ENCODE results near the gene STEAP3. TPM values are rescaled to one million over a fixed set of nuclear protein-coding genes. Genes with fewer than 3 reads are reported as not detected.

STEAP3 gene
- total RNA-seq, 2 donors from 2014 or later = 0.10 to 0.13 TPM

DNA sequence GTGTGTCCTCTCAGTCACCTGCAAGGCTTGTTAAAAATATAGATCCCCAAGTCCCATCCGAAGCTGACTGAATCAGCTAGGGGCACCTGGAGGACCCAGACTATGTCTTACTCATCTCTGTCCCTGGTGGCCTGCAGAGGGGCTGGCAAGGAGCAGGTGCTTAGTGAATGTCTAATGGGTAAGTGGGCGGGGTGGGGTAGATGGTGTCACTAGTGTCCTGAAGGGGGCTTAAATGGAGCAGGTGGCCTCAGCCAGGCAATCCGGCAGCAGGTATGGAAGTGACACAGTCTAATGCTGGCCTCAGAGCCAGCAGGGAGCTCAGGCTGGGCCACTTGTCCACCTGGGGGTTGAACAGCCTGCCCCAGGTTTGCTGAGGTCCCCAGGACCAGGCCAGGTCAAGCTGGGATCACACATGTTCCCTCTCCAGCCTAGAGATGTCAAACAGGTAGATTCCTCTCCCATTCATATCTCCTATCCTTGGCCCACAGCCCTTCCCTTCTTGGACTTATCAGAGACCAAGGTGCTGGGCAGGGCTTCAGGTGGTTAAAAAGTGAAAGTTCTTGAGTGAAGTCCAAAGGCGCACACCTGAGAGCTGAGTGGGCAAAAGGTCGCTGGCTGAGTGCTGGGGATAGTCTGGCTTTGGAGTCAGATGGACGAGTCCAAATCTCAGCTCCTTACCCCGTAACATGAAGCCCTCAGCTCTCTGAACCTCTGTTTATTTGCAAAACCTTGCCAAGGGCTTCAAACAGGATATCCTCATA lies 1.7 kb downstream of the STEAP3 start:
- Mint-ChIP-seq H3K4me1 (peaks cover 4% of the 10 kb centered on the region), H3K4me3 (no peak overlapping the region), H3K27ac (no peak overlapping the region), H3K36me3 (ENCODE audit: low read depth) (no peaks in the 10 kb centered on the region), H3K27me3 (peaks cover 54% of the 10 kb centered on the region)
- no peaks in the 10 kb centered on the region for H3K9me3 ChIP-seq (ENCODE audit: control insufficient read depth, low read length, poor library complexity, severe bottlenecking)
- ATAC-seq (no peak), DNase-seq (no peak)

GRCh38 chr2:119225926-119226325 lies 2.3 kb downstream of the STEAP3 start:
- H3K4me1 Mint-ChIP-seq = peaks cover 4% of the 10 kb centered on the region

DNA sequence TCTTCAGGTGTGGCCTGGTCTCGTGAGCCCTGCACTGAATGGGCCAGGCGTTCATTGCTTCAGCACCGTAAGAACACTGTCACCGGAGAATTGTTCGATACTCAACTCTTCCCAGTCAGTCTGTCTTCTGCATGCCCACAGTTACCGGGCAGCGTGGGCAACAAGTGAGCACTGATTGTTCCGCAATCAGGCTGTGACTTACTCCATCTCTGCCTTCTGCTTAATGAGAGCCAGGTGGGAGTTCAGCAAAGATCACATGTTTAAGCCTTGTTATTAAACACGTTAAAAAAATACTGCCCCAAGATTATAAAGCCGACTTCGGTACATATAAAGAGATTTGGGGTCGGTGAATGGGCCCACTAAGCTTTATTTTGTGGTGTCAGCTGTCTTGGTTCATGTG lies 3.7 kb downstream of the STEAP3 start:
- no peak for ATAC-seq
- Mint-ChIP-seq H3K27ac (no peak overlapping the region), H3K36me3 (ENCODE audit: low read depth) (no peaks in the 10 kb centered on the region), H3K4me3 (no peak overlapping the region), H3K4me1 (peaks cover 2% of the 10 kb centered on the region), H3K27me3 (peaks cover 38% of the 10 kb centered on the region)
- no peaks in the 10 kb centered on the region for H3K9me3 ChIP-seq (ENCODE audit: control insufficient read depth, low read length, poor library complexity, severe bottlenecking)
- DNase-seq = no peak

More at GRCh38 chr2:119225926-119226325, 2.3 kb downstream of the STEAP3 start:
- Mint-ChIP-seq H3K27me3 (peaks cover 52% of the 10 kb centered on the region), H3K36me3 (ENCODE audit: low read depth) (no peaks in the 10 kb centered on the region), H3K4me3 (no peak overlapping the region), H3K27ac (no peak overlapping the region)
- ATAC-seq = no peak
- no peak for DNase-seq
- H3K9me3 ChIP-seq (ENCODE audit: control insufficient read depth, low read length, poor library complexity, severe bottlenecking) = no peaks in the 10 kb centered on the region

DNA sequence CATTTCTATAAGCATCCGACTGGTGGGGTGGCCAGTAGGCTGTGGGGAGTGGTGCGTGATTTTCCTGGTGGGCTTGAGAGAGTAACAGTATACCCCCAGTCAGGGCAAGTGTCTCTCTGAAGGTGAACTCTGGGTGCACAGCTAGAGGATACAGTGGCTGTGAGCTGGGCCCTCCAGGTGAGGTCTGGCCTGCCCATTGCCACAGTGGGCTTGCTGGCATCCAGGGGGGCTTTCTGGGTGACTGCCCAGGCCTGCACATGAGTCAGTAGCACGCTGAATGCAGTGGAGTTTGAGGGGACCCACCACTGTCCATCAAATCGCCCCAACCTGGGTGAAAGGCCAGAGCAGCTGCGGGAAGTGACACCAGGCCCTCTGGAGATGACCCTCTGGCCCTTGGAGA lies 4.5 kb downstream of the STEAP3 start:
- DNase-seq (no peak), ATAC-seq (no peak)
- Mint-ChIP-seq H3K4me1 (peaks cover 2% of the 10 kb centered on the region), H3K27me3 (peaks cover 30% of the 10 kb centered on the region), H3K36me3 (ENCODE audit: low read depth) (no peaks in the 10 kb centered on the region), H3K27ac (no peak overlapping the region), H3K4me3 (no peak overlapping the region)
- no peaks in the 10 kb centered on the region for H3K9me3 ChIP-seq (ENCODE audit: control insufficient read depth, low read length, poor library complexity, severe bottlenecking)

- ATAC-seq (no peak), DNase-seq (no peak)
- H3K4me1 Mint-ChIP-seq = peaks cover 2% of the 10 kb centered on the region
- H3K27me3 Mint-ChIP-seq = peaks cover 29% of the 10 kb centered on the region
- H3K36me3 Mint-ChIP-seq (ENCODE audit: low read depth) = no peaks in the 10 kb centered on the region
- no peaks in the 10 kb centered on the region for H3K9me3 ChIP-seq (ENCODE audit: control insufficient read depth, low read length, poor library complexity, severe bottlenecking)
- H3K4me3 Mint-ChIP-seq = no peak overlapping the region
- H3K27ac Mint-ChIP-seq = no peak overlapping the region
Observed at GRCh38 chr2:119228964-119229363, 5.3 kb downstream of the STEAP3 start.

DNA sequence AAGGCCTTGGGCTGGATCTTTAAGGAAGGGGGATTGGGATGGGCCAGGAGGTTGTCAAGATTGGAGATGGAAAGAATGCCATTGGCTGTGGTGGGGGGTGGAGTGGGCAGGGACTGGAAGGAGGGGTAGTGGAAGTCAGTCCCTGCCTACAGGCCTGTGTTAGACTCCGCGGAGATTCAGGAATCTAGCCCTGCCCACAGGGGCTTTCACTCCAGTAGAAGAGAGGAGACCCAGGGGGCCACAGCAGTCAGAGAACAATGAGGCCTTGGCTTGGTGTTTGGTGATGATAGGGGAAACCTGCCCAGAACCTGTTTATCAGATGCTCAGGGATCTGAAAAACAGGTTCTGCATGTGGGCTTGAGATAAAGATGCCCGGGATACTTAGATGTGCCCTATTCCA lies 6.1 kb downstream of the STEAP3 start:
- DNase-seq (no peak), ATAC-seq (no peak)
- peaks cover 29% of the 10 kb centered on the region for H3K27me3 Mint-ChIP-seq
- no peaks in the 10 kb centered on the region for H3K36me3 Mint-ChIP-seq (ENCODE audit: low read depth)
- H3K4me3 Mint-ChIP-seq = no peak overlapping the region
- H3K27ac Mint-ChIP-seq = no peak overlapping the region
- H3K9me3 ChIP-seq (ENCODE audit: control insufficient read depth, low read length, poor library complexity, severe bottlenecking) = no peaks in the 10 kb centered on the region
- H3K4me1 Mint-ChIP-seq = peaks cover 2% of the 10 kb centered on the region

GRCh38 chr2:119230219-119231185 lies 6.9 kb downstream of the STEAP3 start:
- Mint-ChIP-seq H3K27me3 (peaks cover 33% of the 10 kb centered on the region), H3K27ac (no peak overlapping the region), H3K4me3 (no peak overlapping the region), H3K36me3 (ENCODE audit: low read depth) (no peaks in the 10 kb centered on the region), H3K4me1 (peaks cover 2% of the 10 kb centered on the region)
- ATAC-seq (no peak), DNase-seq (no peak)
- no peaks in the 10 kb centered on the region for H3K9me3 ChIP-seq (ENCODE audit: control insufficient read depth, low read length, poor library complexity, severe bottlenecking)

- Mint-ChIP-seq H3K36me3 (ENCODE audit: low read depth) (no peaks in the 10 kb centered on the region), H3K4me3 (no peak overlapping the region), H3K4me1 (peaks cover 2% of the 10 kb centered on the region), H3K27me3 (peaks cover 33% of the 10 kb centered on the region), H3K27ac (no peak overlapping the region)
- H3K9me3 ChIP-seq (ENCODE audit: control insufficient read depth, low read length, poor library complexity, severe bottlenecking) = no peaks in the 10 kb centered on the region
- DNase-seq (no peak), ATAC-seq (no peak)
Observed at GRCh38 chr2:119231975-119232665, 8.5 kb downstream of the STEAP3 start.

GRCh38 chr2:119232666-119232993 lies 9.0 kb downstream of the STEAP3 start:
- ATAC-seq (no peak), DNase-seq (no peak)
- H3K36me3 Mint-ChIP-seq (ENCODE audit: low read depth) = no peaks in the 10 kb centered on the region
- no peak overlapping the region for H3K27ac Mint-ChIP-seq
- no peaks in the 10 kb centered on the region for H3K9me3 ChIP-seq (ENCODE audit: control insufficient read depth, low read length, poor library complexity, severe bottlenecking)
- H3K27me3 Mint-ChIP-seq = peaks cover 33% of the 10 kb centered on the region
- H3K4me1 Mint-ChIP-seq = peaks cover 2% of the 10 kb centered on the region
- H3K4me3 Mint-ChIP-seq = no peak overlapping the region

GRCh38 chr2:119233326-119234020 lies 9.8 kb downstream of the STEAP3 start:
- Mint-ChIP-seq H3K27me3 (peaks cover 34% of the 10 kb centered on the region), H3K4me3 (no peak overlapping the region), H3K4me1 (peaks cover 4% of the 10 kb centered on the region), H3K36me3 (ENCODE audit: low read depth) (no peaks in the 10 kb centered on the region), H3K27ac (no peak overlapping the region)
- H3K9me3 ChIP-seq (ENCODE audit: control insufficient read depth, low read length, poor library complexity, severe bottlenecking) = no peaks in the 10 kb centered on the region
- ATAC-seq (no peak), DNase-seq (no peak)

- DNase-seq = no peak
- no peak for ATAC-seq
Observed at GRCh38 chr2:119234021-119235019, 10.7 kb downstream of the STEAP3 start.

DNA sequence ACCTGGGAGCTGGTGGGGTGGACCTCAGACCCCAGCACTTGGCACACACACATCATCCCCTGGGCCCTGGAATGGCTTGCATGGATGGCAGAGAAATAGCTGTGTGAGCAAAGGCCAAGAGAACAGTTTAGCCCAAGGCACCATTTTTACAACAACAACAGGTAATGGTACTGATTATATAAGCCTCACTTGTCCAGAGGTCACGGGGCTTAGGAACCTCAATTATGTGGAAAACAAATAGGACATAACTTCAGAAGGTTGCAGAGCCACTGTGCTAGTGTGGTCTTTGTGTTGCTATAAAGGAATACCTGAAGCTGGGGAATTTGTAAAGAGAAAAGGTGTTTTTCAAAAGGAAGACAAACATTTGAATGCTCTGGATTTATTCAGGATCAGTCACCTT lies 13.2 kb downstream of the STEAP3 start:
- no peak overlapping the region for H3K27ac Mint-ChIP-seq
- ATAC-seq (no peak), DNase-seq (no peak)
- peaks cover 4% of the 10 kb centered on the region for H3K4me1 Mint-ChIP-seq
- no peaks in the 10 kb centered on the region for H3K9me3 ChIP-seq (ENCODE audit: control insufficient read depth, low read length, poor library complexity, severe bottlenecking)
- no peaks in the 10 kb centered on the region for H3K36me3 Mint-ChIP-seq (ENCODE audit: low read depth)
- peaks cover 32% of the 10 kb centered on the region for H3K27me3 Mint-ChIP-seq
- H3K4me3 Mint-ChIP-seq = no peak overlapping the region

More at GRCh38 chr2:119234021-119235019, 10.7 kb downstream of the STEAP3 start:
- H3K4me3 Mint-ChIP-seq = no peak overlapping the region
- no peaks in the 10 kb centered on the region for H3K9me3 ChIP-seq (ENCODE audit: control insufficient read depth, low read length, poor library complexity, severe bottlenecking)
- peaks cover 33% of the 10 kb centered on the region for H3K27me3 Mint-ChIP-seq
- H3K36me3 Mint-ChIP-seq (ENCODE audit: low read depth) = no peaks in the 10 kb centered on the region
- H3K27ac Mint-ChIP-seq = no peak overlapping the region
- peaks cover 4% of the 10 kb centered on the region for H3K4me1 Mint-ChIP-seq

All from T-helper 17 cell (primary cell).